Effector CD8-positive, alpha-beta T cell (primary cell): Measurements from ENCODE around the gene CACNA1I.
"Not testable (repeated sequence)": the region's sequence is repeated elsewhere in the genome, so short reads cannot be mapped to it uniquely, and the experiment has no call there.

Source experiments
- DNase-seq: peaks from one replicate; lab custom pipeline; 2025; lab: John Stamatoyannopoulos, UW

The CACNA1I gene

GRCh38 chr22:39719559-39720450 lies 149.3 kb downstream of the CACNA1I start:
- DNase-seq, result no peak

GRCh38 chr22:39721206-39722031 lies 150.9 kb downstream of the CACNA1I start:
- no peak for DNase-seq

GRCh38 chr22:39722032-39722325 lies 151.4 kb downstream of the CACNA1I start:
- DNase-seq, result no peak

GRCh38 chr22:39722501-39722900 lies 151.9 kb downstream of the CACNA1I start:
- DNase-seq, result no peak

GRCh38 chr22:39723463-39723862 lies 152.9 kb downstream of the CACNA1I start:
- DNase-seq, result no peak

GRCh38 chr22:39723899-39724351 lies 153.4 kb downstream of the CACNA1I start:
- no peak for DNase-seq

- no peak for DNase-seq
Observed at GRCh38 chr22:39724390-39724789, 153.8 kb downstream of the CACNA1I start.

GRCh38 chr22:39724857-39725256 lies 154.3 kb downstream of the CACNA1I start:
- no peak for DNase-seq

GRCh38 chr22:39725351-39726035 lies 154.9 kb downstream of the CACNA1I start:
- no peak for DNase-seq

GRCh38 chr22:39727541-39727940 lies 157.0 kb downstream of the CACNA1I start:
- DNase-seq, result no peak

GRCh38 chr22:39728236-39728860 lies 157.8 kb downstream of the CACNA1I start:
- no peak for DNase-seq

- DNase-seq, result no peak
Observed at GRCh38 chr22:39729141-39729934, 158.8 kb downstream of the CACNA1I start.

GRCh38 chr22:39731481-39731880 lies 160.9 kb downstream of the CACNA1I start:
- no peak for DNase-seq

- DNase-seq, result no peak
Observed at GRCh38 chr22:39731881-39732555, 161.5 kb downstream of the CACNA1I start.

GRCh38 chr22:39732625-39733024 lies 162.1 kb downstream of the CACNA1I start:
- no peak for DNase-seq

GRCh38 chr22:39733191-39733590 lies 162.6 kb downstream of the CACNA1I start:
- DNase-seq, result no peak

- DNase-seq, result not testable (repeated sequence)
Observed at GRCh38 chr22:39734046-39734445, 163.5 kb downstream of the CACNA1I start.

- DNase-seq, result no peak
Observed at GRCh38 chr22:39734866-39735265, 164.3 kb downstream of the CACNA1I start.

GRCh38 chr22:39735776-39736175 lies 165.2 kb downstream of the CACNA1I start:
- no peak for DNase-seq

GRCh38 chr22:39738746-39739145 lies 168.2 kb downstream of the CACNA1I start:
- DNase-seq, result no peak
